ENCODE data around the gene SLCO6A1.
A peak's percentile ranks its signal among the peaks of the same experiment; 100 is the strongest.

Gene SLCO6A1

DNA sequence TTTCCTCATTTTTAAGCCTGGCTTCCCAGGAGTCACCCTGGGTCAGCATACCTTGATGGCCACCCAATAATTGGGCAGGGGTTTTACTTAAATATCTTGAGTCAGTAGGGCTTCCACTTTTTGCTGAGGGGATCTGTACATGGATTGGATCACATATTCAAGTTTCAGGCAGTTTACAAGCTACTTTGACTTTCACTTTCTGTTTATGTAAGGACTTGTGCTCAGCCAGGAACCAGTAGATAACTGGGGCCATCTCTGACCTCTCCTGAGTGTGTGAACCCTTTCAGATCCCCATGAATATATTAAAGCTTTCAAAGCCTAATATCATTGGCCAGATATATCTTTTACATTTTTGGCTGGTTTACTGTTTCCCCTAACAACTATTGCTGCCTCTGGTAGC is 45.1 kb downstream of the SLCO6A1 start:
- DNase-seq = peak; percentile 41
- no peak overlapping the region for H2BK120ac ChIP-seq (ENCODE audit: low read depth, low read length)
- no peaks in the 10 kb centered on the region for H3K27me3 ChIP-seq (ENCODE audit: control insufficient read depth in 1 of 2, insufficient read depth in 1 of 2, low read length in 2 of 2)
- no peak overlapping the region for H3K4me2 ChIP-seq (ENCODE audit: low read length, poor library complexity, severe bottlenecking)
- H3K79me1 ChIP-seq (replicated peaks; ENCODE audit: low read length, poor library complexity, severe bottlenecking) = no peaks in the 10 kb centered on the region
- no peak overlapping the region for H2BK5ac ChIP-seq (ENCODE audit: low read depth, low read length, poor library complexity, severe bottlenecking)
- H2BK15ac ChIP-seq (ENCODE audit: low read depth, poor library complexity, severe bottlenecking) = no peak overlapping the region
- H3K4ac ChIP-seq (ENCODE audit: low read depth in 1 of 2, low read length in 2 of 2) = no peak overlapping the region
- no peak overlapping the region for H2AFZ ChIP-seq (ENCODE audit: low read depth, low read length)
- no peak overlapping the region for H3K23ac ChIP-seq (ENCODE audit: low read length in 2 of 2)
- H4K8ac ChIP-seq (ENCODE audit: low read length) = no peak overlapping the region
- no peak overlapping the region for H2AK5ac ChIP-seq (ENCODE audit: low read length, severe bottlenecking)
- H3K9ac ChIP-seq (ENCODE audit: low read length) = peak overlapping the region; percentile 65
- H3K14ac ChIP-seq (ENCODE audit: low read length in 2 of 2) = no peak overlapping the region
- H2BK12ac ChIP-seq (ENCODE audit: low read length in 2 of 2) = no peak overlapping the region
- peak overlapping the region in 1 of 2 experiments; percentile 56 for H3K4me3 ChIP-seq (ENCODE audit: insufficient read depth in 1 of 2, low read depth in 1 of 2, low read length in 2 of 2)
- H3K4me1 ChIP-seq (ENCODE audit: control insufficient read depth, insufficient read depth, low read depth, low read length) = no peaks in the 10 kb centered on the region
- H3K18ac ChIP-seq (ENCODE audit: low read depth in 1 of 2, low read length in 2 of 2) = no peak overlapping the region
- H4K91ac ChIP-seq (ENCODE audit: low read length) = no peak overlapping the region
- no peaks in the 10 kb centered on the region for H3K9me3 ChIP-seq (ENCODE audit: control insufficient read depth, low read length)
- H3K27ac ChIP-seq (ENCODE audit: low read length, poor library complexity, severe bottlenecking) = no peak overlapping the region
- H3K36me3 ChIP-seq (ENCODE audit: control insufficient read depth in 1 of 2, insufficient read depth in 2 of 2, low read depth in 1 of 2, low read length in 2 of 2) = no peaks in the 10 kb centered on the region

DNA sequence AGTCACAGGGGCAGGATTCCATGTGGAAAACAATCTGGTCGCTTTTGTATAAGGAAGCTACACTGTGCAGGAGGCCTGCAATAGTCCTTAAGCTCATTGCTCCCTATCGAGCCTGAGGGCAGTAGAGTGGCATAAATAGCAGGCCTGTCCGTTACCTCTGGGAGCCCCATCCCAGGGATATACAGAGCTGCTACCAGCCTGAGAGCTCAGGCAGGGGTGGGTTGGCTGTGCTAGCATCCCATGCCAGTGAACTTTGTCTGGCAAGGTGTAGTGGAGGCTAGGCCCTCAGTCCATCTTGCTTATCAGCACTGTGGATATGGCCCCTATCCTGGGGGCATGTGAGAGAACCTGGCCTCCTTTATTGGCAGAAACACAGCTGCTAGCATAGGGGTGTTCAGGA is 47.7 kb downstream of the SLCO6A1 start:
- Histone ChIP-seq H3K79me1 (replicated peaks; ENCODE audit: low read length, poor library complexity, severe bottlenecking) (no peaks in the 10 kb centered on the region), H3K27ac (ENCODE audit: low read length, poor library complexity, severe bottlenecking) (no peak overlapping the region), H3K27me3 (ENCODE audit: control insufficient read depth in 1 of 2, insufficient read depth in 1 of 2, low read length in 2 of 2) (no peaks in the 10 kb centered on the region), H3K18ac (ENCODE audit: low read depth in 1 of 2, low read length in 2 of 2) (no peak overlapping the region), H3K4me3 (ENCODE audit: insufficient read depth in 1 of 2, low read depth in 1 of 2, low read length in 2 of 2) (no peak overlapping the region), H3K4ac (ENCODE audit: low read depth in 1 of 2, low read length in 2 of 2) (no peak overlapping the region), H3K14ac (ENCODE audit: low read length in 2 of 2) (no peak overlapping the region), H2BK5ac (ENCODE audit: low read depth, low read length, poor library complexity, severe bottlenecking) (no peak overlapping the region), H2AK5ac (ENCODE audit: low read length, severe bottlenecking) (no peak overlapping the region), H3K36me3 (ENCODE audit: control insufficient read depth in 1 of 2, insufficient read depth in 2 of 2, low read depth in 1 of 2, low read length in 2 of 2) (no peaks in the 10 kb centered on the region), H4K8ac (ENCODE audit: low read length) (no peak overlapping the region), H3K4me2 (ENCODE audit: low read length, poor library complexity, severe bottlenecking) (no peak overlapping the region), H4K91ac (ENCODE audit: low read length) (no peak overlapping the region), H3K9ac (ENCODE audit: low read length) (no peak overlapping the region), H2BK12ac (ENCODE audit: low read length in 2 of 2) (no peak overlapping the region), H3K23ac (ENCODE audit: low read length in 2 of 2) (no peak overlapping the region), H2AFZ (ENCODE audit: low read depth, low read length) (no peak overlapping the region), H3K9me3 (ENCODE audit: control insufficient read depth, low read length) (peaks cover 3% of the 10 kb centered on the region), H2BK15ac (ENCODE audit: low read depth, poor library complexity, severe bottlenecking) (no peak overlapping the region), H3K4me1 (ENCODE audit: control insufficient read depth, insufficient read depth, low read depth, low read length) (no peaks in the 10 kb centered on the region), H2BK120ac (ENCODE audit: low read depth, low read length) (no peak overlapping the region)
- 85% methylated on average over 3 of the region's 3 CpGs for WGBS
- DNase-seq = no peak

DNA sequence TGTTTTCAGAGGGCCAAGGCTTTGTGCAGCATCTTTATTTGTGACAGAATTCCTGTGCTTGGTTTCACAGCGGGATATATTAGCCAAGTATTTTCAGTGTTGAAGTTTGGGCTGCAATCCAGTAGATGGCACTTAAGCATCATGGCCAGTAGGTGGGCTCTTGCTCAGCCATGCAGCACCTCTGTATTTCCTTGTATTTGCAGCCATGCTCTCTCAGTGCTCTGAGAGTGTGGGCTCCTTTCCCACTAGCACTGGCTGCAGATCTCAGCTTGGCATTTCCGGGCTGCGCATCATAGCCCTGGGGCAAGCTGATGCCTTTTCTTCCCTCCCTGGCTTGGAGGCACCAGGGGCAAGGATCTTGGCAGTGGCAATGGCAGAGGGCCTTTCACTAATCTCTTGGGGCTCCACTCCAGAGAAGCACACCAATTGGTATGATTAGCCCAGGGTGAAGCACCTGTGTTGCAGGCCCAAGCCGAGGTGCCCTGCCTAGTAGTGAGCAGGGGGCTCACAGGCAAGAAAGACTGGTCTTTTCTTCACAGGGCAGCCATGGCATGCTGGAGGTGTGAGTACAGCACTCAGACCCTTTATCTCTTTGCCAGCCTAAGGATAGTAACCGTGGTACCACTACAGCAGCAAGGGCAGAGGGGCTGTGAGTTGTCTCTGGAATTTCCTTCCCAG is 48.3 kb downstream of the SLCO6A1 start:
- Histone ChIP-seq H2BK120ac (ENCODE audit: low read depth, low read length) (no peak overlapping the region), H3K4me2 (ENCODE audit: low read length, poor library complexity, severe bottlenecking) (no peak overlapping the region), H3K36me3 (ENCODE audit: control insufficient read depth in 1 of 2, insufficient read depth in 2 of 2, low read depth in 1 of 2, low read length in 2 of 2) (no peaks in the 10 kb centered on the region), H3K23ac (ENCODE audit: low read length in 2 of 2) (no peak overlapping the region), H2BK15ac (ENCODE audit: low read depth, poor library complexity, severe bottlenecking) (no peak overlapping the region), H3K9ac (ENCODE audit: low read length) (no peak overlapping the region), H3K14ac (ENCODE audit: low read length in 2 of 2) (no peak overlapping the region), H3K9me3 (ENCODE audit: control insufficient read depth, low read length) (peaks cover 3% of the 10 kb centered on the region), H2AK5ac (ENCODE audit: low read length, severe bottlenecking) (no peak overlapping the region), H3K4ac (ENCODE audit: low read depth in 1 of 2, low read length in 2 of 2) (no peak overlapping the region), H3K4me3 (ENCODE audit: insufficient read depth in 1 of 2, low read depth in 1 of 2, low read length in 2 of 2) (no peak overlapping the region), H2AFZ (ENCODE audit: low read depth, low read length) (no peak overlapping the region), H3K79me1 (replicated peaks; ENCODE audit: low read length, poor library complexity, severe bottlenecking) (no peaks in the 10 kb centered on the region), H3K27ac (ENCODE audit: low read length, poor library complexity, severe bottlenecking) (no peak overlapping the region), H4K8ac (ENCODE audit: low read length) (no peak overlapping the region), H4K91ac (ENCODE audit: low read length) (no peak overlapping the region), H3K18ac (ENCODE audit: low read depth in 1 of 2, low read length in 2 of 2) (no peak overlapping the region), H3K27me3 (ENCODE audit: control insufficient read depth in 1 of 2, insufficient read depth in 1 of 2, low read length in 2 of 2) (no peaks in the 10 kb centered on the region), H2BK5ac (ENCODE audit: low read depth, low read length, poor library complexity, severe bottlenecking) (no peak overlapping the region), H3K4me1 (ENCODE audit: control insufficient read depth, insufficient read depth, low read depth, low read length) (no peaks in the 10 kb centered on the region), H2BK12ac (ENCODE audit: low read length in 2 of 2) (no peak overlapping the region)
- WGBS = 80% methylated on average over 5 of the region's 5 CpGs
- peak; percentile 4 for DNase-seq

DNA sequence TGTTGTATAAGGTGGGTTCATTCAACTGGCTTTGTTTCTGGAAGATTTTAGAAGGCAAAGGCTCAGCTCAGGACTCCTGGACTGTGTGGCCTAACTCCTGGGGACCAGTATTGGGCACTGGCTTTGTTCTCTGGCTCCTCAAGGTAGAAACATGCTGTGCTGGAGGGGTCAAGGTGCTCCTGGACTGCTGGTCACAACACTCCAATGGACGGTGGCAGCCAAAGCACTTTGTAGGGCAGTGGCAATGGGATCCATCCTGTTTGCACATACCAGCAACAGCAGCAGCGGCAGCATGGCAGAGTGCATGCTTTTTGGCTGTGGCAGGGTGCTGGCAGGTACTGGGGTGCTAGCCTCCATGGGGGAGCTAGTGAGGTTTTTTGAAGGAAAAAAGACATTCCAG is 65.3 kb downstream of the SLCO6A1 start:
- Histone ChIP-seq H4K91ac (ENCODE audit: low read length) (no peak overlapping the region), H3K18ac (ENCODE audit: low read depth in 1 of 2, low read length in 2 of 2) (no peak overlapping the region), H3K27ac (ENCODE audit: low read length, poor library complexity, severe bottlenecking) (no peak overlapping the region), H3K9ac (ENCODE audit: low read length) (no peak overlapping the region), H3K36me3 (ENCODE audit: control insufficient read depth in 1 of 2, insufficient read depth in 2 of 2, low read depth in 1 of 2, low read length in 2 of 2) (no peaks in the 10 kb centered on the region), H4K8ac (ENCODE audit: low read length) (no peak overlapping the region), H2BK120ac (ENCODE audit: low read depth, low read length) (no peak overlapping the region), H3K9me3 (ENCODE audit: control insufficient read depth, low read length) (peaks cover 23% of the 10 kb centered on the region), H3K4ac (ENCODE audit: low read depth in 1 of 2, low read length in 2 of 2) (no peak overlapping the region), H2AFZ (ENCODE audit: low read depth, low read length) (no peak overlapping the region), H2BK5ac (ENCODE audit: low read depth, low read length, poor library complexity, severe bottlenecking) (no peak overlapping the region), H3K4me1 (ENCODE audit: control insufficient read depth, insufficient read depth, low read depth, low read length) (no peaks in the 10 kb centered on the region), H3K14ac (ENCODE audit: low read length in 2 of 2) (peak overlapping the region in 1 of 2 experiments; percentile 53), H2BK12ac (ENCODE audit: low read length in 2 of 2) (no peak overlapping the region), H3K27me3 (ENCODE audit: control insufficient read depth in 1 of 2, insufficient read depth in 1 of 2, low read length in 2 of 2) (no peaks in the 10 kb centered on the region), H3K79me1 (replicated peaks; ENCODE audit: low read length, poor library complexity, severe bottlenecking) (no peaks in the 10 kb centered on the region), H2BK15ac (ENCODE audit: low read depth, poor library complexity, severe bottlenecking) (no peak overlapping the region), H3K4me3 (ENCODE audit: insufficient read depth in 1 of 2, low read depth in 1 of 2, low read length in 2 of 2) (no peak overlapping the region), H2AK5ac (ENCODE audit: low read length, severe bottlenecking) (no peak overlapping the region), H3K23ac (ENCODE audit: low read length in 2 of 2) (no peak overlapping the region), H3K4me2 (ENCODE audit: low read length, poor library complexity, severe bottlenecking) (no peak overlapping the region)
- WGBS = 71% methylated on average over 2 of the region's 2 CpGs
- no peak for DNase-seq
